Testis (tissue), 2 donors: ENCODE results near the gene MRM3.

Experiments used
- CTCF ChIP-seq, 3 experiments: fragments of 450-650 bp in 2 of 3; fragments of 200-600 bp in 1 of 3; sonication (generic) in 1 of 3; IDR thresholded peaks; one replicate each; pipeline ENCODE4 v1.5.1; 2016 to 2019; ENCODE audit warnings: antibody characterized with exemption in 3 of 3, mild to moderate bottlenecking in 2 of 3, moderate library complexity in 1 of 3
- POLR2A ChIP-seq: fragments of 450-650 bp; IDR thresholded peaks from one replicate; pipeline ENCODE4 v1.6.1; 2017; ENCODE audit warnings: antibody characterized with exemption, mild to moderate bottlenecking, moderate library complexity

GRCh38 chr17:784143-784542 lies 2.0 kb downstream of the MRM3 start:
- no peak for TF ChIP-seq POLR2A
- no peak for TF ChIP-seq CTCF (IDR thresholded peaks at IDR 0.05)
